Middle frontal gyrus (tissue), 1 donor: ENCODE data around the gene GOLGA5.
"Not testable (repeated sequence)": the region's sequence is repeated elsewhere in the genome, so short reads cannot be mapped to it uniquely, and the experiment has no call there.

ENCODE experiments used
- DNase-seq: peaks from one replicate; pipeline ENCODE4 v3.0.0-alpha.2; 2015; ENCODE audit warnings: low spot score; ENCODE audit errors: extremely low spot score

GOLGA5 gene

DNA sequence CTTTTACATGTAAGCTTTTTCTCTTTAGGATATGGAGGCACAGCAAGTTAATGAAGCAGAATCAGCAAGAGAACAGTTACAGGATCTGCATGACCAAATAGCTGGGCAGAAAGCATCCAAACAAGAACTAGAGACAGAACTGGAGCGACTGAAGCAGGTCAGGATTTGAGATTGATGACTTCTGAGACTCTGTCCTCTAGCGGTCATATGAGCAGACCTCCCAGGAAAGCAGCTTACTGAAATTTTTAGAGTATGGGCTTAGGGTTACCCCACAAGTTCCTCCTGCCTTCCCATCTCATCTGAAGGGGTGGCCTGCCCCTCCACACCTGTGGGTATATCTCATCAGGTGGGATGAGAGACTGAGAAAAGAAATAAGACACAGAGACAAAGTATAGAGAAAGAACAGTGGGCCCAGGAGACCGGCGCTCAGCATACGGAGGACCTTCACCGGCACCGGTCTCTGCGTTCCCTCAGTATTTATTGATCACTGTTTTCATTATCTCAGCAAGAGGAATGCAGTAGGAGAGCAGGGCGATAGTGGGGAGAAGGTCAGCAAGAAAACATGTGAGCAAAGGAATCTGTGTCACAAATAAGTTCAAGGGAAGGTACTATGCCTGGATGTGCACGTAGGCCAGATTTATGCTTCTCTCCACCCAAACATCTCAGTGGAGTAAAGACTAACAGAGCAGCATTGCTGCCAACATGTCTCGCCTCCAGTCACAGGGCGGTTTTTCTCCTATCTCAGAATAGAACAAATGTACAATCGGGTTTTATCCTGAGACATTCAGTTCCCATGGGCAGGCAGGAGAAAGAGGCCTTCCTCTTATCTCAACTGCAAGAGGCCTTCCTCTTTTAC is 25.8 kb downstream of the GOLGA5 start:
- not testable (repeated sequence) for DNase-seq

- DNase-seq = not testable (repeated sequence)
These were observed 26.4 kb downstream of the GOLGA5 start for GRCh38 chr14:92820536-92820840.

DNA sequence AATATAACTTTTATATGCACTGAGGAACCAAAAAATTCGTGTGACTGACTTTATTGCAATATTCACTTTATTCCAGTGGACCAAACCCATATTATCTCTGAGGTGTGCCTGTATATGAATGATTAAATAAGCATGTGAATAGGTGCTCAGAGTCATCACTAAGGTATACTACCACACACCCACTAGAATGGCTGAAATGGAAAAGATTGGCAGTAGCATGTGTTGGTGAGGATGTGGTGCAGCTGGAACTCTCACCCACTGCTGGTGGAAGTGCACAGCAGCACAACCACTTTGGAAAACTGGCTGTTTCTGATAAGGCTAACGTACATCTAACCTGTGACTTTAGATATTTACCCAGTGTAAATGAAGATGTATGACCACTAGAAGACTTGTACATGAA is 36.8 kb downstream of the GOLGA5 start:
- no peak for DNase-seq

DNA sequence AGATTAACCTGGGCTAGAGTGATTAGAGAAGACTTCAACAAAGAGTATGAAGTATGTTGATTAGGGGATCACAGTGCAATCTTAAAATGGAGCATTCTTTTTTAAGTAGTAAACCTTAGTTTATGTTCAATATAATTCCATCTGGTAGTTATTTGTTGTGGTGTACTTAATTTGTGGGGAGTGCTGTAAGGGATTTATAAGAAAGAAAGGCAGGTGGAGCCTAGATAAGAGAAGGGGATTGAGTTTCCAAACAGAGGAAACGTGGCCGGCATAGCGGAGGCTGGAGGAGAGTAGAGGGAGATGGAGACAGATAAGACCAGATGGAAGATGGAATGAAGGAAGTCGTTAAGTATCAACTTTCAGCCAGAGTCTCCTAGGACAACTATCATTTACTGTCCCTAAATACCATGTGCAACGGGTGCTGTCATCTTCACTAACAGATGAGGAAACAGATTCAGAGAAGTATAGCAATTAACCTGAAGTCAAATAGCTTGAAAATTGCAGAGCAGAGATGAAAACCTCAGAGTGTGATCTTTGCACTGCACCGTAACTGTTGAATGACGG is 38.1 kb downstream of the GOLGA5 start:
- DNase-seq = no peak

GRCh38 chr14:92841930-92842329 is 47.8 kb downstream of the GOLGA5 start:
- DNase-seq = no peak

GRCh38 chr14:92844204-92844603 is 50.1 kb downstream of the GOLGA5 start:
- DNase-seq = no peak

- no peak for DNase-seq
These were observed 52.2 kb downstream of the GOLGA5 start for GRCh38 chr14:92846162-92846897.

DNA sequence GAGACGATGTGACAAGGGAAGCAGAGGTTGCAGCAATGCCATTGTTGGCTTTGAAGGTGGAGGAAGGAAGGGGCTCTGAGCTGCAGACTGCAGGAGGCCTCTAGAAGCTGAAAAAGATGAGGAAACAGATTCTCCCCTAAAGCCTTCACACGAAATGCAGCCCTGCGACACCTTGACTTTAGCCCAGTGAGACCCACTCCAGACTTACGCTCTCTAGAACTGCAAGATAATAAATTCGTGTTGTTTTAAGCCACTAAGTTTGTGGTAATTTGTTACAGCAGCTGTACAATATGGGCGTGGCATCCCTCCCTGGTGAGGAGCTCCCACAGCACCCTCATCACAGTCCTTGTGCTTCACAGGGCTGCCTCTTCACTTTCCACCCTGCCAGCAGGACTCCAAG is 53.2 kb downstream of the GOLGA5 start:
- DNase-seq = no peak

DNA sequence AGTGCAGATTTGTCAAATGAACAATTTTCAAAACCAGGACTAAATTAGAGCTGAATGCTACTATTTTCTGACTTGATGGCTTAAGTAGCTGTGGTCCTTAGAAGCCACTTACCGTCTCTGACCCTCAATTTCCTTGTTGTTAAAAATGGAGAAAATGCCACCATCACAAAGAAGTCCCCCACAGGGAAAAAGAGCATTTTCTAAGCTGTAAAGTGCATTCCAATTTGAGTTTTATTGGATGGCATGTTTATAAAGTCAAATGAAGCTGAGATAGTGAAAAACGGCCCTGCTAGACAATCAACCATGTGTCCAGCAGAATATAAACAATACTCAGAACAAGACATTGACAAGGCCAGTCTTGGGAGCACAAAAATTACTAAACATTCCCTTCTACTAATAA is 53.6 kb downstream of the GOLGA5 start:
- no peak for DNase-seq

DNA sequence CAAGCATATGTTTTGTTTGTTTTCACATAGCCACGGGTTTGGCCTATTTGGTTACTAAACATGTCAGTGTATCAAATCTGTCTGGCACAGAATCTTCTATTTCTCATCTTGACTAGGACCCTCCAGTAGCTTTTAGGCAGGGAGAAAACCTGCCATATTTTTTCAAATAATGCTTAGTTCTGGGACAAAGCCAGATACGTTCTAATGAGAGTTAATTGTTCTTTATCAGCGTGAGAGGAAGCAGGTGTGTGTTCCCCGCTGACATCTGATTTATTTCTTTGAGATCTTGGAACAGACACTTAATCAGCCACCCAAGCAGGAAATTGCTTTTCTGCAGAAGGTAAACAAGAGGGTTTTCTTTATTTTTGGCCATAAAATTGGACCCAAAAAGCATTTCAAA is 54.8 kb downstream of the GOLGA5 start:
- DNase-seq = no peak

- DNase-seq = no peak
These were observed 56.4 kb downstream of the GOLGA5 start for GRCh38 chr14:92850492-92850891.

- not testable (repeated sequence) for DNase-seq
These were observed 59.0 kb downstream of the GOLGA5 start for GRCh38 chr14:92853136-92853535.

DNA sequence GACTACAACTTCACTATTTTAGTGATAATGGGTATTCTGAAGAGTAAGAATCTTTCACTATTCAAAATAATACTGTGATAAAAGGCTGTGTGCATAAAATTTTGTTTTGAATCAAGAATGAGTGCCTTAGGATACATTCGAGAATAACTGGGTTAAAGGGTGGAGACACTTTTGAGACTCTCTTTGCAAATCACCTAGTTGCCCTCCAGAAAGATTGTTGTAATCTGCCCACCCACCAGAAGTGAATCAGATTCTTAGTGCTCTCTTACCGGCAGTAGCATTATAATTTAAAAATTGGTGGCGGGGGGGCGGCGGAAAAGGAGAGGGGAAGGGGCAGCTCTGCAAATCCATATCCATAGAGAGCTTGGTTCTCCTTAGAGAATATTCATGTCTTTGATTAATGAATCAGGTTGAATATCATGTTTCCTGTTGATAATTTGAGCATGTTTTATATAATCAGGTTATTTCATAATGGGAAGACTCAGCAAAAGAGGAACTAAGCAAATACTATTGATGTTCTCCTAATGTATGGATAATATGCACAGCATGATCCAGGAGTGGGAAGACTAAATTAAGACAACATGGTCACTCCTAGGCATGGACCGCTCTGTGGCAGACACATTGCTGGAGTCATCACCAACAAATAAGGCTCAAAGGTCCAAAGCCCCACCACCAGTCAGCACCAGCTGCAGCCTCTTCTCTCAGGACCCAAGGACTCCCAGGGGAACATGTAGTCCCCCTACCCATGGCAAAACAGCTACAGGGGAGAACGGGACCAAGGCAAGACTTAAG is 66.1 kb downstream of the GOLGA5 start:
- no peak for DNase-seq

DNA sequence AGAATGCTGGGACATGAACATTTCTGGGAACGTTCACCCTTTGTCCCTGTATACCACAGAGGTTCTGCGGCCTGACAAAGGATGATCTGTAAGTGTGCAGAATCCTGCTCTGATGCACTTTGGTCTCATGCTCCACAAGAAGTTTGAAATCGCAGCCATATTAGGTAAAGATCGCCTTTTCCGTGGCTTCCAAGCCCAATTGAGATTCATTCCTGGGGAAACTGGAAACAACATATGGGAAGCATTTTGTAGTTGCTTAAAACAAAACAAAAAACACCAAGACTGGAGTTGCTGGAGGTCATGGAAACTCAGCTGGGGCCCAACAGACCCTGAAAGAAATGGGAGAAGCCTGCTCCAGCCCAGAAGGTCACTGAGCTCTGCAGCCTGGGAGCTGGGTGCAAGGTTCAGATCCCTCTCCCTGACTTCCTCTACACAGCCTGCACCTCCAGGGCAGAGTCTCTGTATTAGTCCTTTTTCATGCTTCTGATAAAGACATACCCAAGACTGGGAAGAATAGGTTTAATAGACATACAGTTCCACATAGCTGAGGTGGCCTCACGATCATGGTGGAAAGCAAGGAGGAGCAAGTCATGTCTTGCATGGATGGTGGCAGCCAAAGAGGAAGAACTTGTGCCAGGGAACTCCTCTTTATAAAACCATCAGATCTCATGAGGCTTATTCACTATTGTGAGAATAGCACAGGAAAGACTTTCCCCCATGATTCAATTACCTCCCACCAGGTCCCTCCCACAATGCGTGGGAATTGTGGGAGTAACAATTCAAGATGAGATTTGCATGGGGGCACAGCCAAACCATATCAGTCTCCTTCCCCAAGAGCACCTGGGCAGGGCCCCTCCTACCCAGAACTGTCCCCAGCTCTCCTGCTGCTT is 68.0 kb downstream of the GOLGA5 start:
- DNase-seq = no peak

DNA sequence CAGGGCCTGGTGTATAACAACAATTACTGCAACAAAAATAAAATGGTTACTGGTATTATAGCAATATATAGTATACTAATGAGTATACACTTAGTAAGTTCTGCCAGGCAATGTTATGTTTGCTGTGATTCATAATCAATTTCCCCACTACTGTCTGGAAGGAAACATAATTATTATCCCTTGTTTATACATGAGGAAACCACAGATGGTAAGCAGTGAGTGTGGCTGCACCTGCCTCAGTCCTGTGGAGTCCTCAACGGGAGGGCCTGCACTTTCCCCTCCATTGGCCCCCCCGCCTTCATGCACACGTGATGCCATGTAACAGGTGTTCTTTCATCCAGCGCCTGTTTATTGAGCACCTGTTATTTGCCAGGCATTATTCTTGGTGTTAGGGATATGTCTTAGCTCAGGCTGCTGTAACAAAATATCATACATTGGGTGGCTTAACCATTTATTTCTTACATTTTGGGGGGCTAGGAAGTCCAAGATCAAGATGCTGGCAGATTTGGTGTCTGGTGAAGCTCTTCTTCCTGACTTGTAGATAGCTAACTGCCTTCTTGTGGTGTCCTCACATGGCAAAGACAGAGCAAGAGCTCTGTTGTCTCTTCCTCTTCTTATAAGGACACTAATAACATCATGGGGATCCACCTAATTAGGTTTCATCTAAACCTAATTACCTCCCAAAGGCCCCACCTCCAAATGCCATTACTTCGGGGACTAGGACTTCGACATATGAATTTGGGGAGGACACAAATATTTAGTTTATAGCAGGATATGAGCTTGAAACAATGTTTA is 69.4 kb downstream of the GOLGA5 start:
- DNase-seq = no peak

DNA sequence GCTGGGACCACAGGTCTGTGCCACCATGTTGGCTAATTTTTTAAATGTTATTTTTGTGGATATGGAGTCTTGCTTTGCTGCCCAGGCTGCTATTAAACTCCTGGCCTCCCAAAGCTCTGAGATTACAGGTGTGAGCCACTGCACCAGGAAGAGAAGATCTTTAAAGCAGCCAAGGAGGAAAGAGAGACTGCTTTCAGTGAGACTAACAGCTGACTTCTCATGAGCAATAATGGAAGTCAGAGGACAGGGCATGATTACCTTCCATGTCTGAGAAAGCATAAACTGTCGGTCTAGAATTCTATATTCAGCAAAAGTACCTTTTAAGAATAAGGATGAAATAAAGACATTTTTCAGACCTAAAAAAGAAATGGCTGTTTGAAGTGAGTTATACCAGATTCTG is 71.6 kb downstream of the GOLGA5 start:
- no peak for DNase-seq

DNA sequence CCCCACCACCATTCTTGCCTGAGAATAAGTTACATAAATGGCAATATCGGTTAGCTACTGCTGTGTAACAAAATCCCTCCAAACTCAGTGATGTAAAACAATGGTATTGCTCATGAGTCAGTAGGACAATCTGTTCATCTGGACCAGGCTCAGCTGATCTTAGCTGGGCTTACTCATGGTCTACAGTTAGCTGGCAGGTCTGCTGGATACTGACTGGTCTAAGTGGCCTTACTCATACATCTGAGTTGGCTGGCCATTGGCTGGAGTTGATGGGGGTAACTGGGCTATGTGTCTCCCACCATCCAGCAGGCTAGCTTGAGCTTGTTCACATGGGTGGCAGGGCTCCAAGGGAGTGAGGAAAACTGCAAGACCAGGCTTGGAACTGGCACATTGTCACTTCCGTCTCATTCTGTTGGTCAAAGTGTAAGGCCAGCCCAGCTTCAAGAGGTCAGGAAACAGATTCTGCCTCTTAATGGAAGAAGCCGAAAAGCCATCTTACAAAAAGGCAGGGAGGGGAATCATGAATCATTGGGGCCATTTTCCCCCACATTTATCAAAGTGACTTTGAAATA is 72.2 kb downstream of the GOLGA5 start:
- no peak for DNase-seq

DNA sequence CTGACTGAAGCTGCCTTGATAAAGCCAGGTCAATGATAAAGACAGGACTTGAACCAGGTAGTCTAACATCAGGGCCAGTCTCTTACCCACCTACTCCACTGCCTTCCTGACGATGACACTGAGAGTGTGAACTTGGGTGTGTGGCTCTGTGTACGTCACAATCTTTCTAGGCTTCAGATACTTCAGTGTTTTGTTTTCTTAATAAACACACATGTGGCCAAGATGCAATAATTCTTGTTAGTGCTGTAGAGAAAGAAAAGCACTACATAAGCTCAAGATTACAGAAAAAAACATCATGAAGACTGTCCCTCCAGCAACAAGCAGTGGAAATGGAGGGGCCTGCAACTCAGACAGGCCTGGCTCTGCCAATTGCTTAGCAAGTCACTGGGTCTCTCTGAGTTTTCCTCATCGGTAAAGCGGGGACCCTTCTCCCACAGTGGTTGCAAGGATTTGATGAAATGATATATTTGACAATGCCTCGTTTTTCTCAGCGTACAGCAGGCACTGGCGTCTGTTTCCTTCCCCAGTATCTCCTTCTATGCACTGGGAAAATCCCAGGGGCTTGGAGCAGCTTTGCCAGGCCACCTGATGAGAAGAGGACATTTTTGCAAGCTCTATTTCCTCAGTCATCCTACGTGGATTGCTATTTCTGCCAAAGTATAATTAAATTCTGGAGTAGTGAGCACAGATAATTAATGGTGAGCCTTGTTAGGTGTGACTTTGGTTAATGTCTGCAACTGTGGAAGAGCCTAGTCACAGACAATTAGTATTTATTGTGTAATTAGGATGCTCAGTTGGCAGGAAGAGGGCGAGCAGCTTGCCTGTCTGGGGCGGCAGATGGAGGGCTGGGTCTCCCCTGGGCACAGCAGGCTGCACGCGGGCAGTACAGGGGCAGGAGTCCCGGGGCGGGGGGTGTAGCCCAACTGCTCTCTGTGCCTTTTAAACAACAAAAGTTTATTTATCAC is 73.1 kb downstream of the GOLGA5 start:
- no peak for DNase-seq
